ENCODE results near the gene EFHC1. TPM values are rescaled to one million over a fixed set of nuclear protein-coding genes. Genes with fewer than 3 reads are reported as not detected.
A peak's percentile ranks its signal among the peaks of the same experiment; 100 is the strongest.

The EFHC1 gene
- total RNA-seq, 4 donors from 2014 or later, result 14.0 to 63.0 (median 27.6) TPM

GRCh38 chr6:52516269-52516668 is 96.1 kb downstream of the EFHC1 start:
- H3K9me3 ChIP-seq, result no peaks in the 10 kb centered on the region
- no peak overlapping the region for H3K4me3 ChIP-seq
- no peak for DNase-seq (ENCODE audit: low spot score in 2 of 2)
- no peak for TF ChIP-seq POLR2A (IDR thresholded peaks at IDR 0.05)
- TF ChIP-seq EP300 (IDR thresholded peaks at IDR 0.05), result no peak
- TF ChIP-seq CTCF (IDR thresholded peaks at IDR 0.05), result no peak
- no peak for TF ChIP-seq POLR2AphosphoS5 (IDR thresholded peaks at IDR 0.05)
- H3K4me1 ChIP-seq, result peaks cover 67% of the 10 kb centered on the region
- no peaks in the 10 kb centered on the region for H3K27me3 ChIP-seq
- 86% methylated on average over 1 of the region's 1 CpG for WGBS
- H3K27ac ChIP-seq, result no peak overlapping the region
- H3K36me3 ChIP-seq, result no peaks in the 10 kb centered on the region

DNA sequence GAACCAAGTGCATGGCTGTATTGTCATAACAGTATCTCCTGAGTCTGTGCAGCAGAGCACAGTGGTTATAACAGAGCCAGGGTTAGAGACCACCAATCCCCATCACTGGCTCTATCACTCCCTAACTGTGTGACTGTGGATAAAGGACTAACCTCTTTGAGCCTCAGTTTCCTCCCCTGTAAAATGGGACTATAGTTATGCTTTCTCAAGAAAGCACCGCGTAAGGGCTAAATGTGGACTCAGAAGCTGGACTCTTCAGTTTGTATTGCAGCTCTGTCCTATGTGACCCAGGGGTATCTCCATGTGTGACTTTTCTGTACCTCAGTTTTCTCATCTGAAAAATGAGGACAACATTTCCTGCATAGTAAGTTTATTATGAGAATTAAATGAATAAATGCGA is 96.8 kb downstream of the EFHC1 start:
- H3K36me3 ChIP-seq, result no peaks in the 10 kb centered on the region
- H3K27ac ChIP-seq, result no peak overlapping the region
- no peaks in the 10 kb centered on the region for H3K9me3 ChIP-seq
- 94% methylated on average over 3 of the region's 3 CpGs for WGBS
- TF ChIP-seq EP300 (IDR thresholded peaks at IDR 0.05), result no peak
- no peak for TF ChIP-seq POLR2A (IDR thresholded peaks at IDR 0.05)
- TF ChIP-seq POLR2AphosphoS5 (IDR thresholded peaks at IDR 0.05), result no peak
- TF ChIP-seq CTCF (IDR thresholded peaks at IDR 0.05), result no peak
- no peak for DNase-seq (ENCODE audit: low spot score in 2 of 2)
- no peaks in the 10 kb centered on the region for H3K27me3 ChIP-seq
- H3K4me3 ChIP-seq, result no peak overlapping the region
- peaks cover 67% of the 10 kb centered on the region for H3K4me1 ChIP-seq

- H3K4me1 ChIP-seq, result peaks cover 70% of the 10 kb centered on the region
- H3K4me3 ChIP-seq, result no peak overlapping the region
- TF ChIP-seq POLR2AphosphoS5 (IDR thresholded peaks at IDR 0.05) (peak in 2 of 3 donors; percentile 29 to 67), POLR2A (IDR thresholded peaks at IDR 0.05) (no peak)
- no peaks in the 10 kb centered on the region for H3K36me3 ChIP-seq
- H3K27me3 ChIP-seq, result no peaks in the 10 kb centered on the region
- peak overlapping the region; percentile 87 for H3K27ac ChIP-seq
- 36% methylated on average over 13 of the region's 14 CpGs for WGBS
- H3K9me3 ChIP-seq, result no peaks in the 10 kb centered on the region
- peak in 1 of 2 donors; percentile 88 for DNase-seq (ENCODE audit: low spot score in 2 of 2)
These were observed 97.5 kb downstream of the EFHC1 start for GRCh38 chr6:52517502-52518278.

DNA sequence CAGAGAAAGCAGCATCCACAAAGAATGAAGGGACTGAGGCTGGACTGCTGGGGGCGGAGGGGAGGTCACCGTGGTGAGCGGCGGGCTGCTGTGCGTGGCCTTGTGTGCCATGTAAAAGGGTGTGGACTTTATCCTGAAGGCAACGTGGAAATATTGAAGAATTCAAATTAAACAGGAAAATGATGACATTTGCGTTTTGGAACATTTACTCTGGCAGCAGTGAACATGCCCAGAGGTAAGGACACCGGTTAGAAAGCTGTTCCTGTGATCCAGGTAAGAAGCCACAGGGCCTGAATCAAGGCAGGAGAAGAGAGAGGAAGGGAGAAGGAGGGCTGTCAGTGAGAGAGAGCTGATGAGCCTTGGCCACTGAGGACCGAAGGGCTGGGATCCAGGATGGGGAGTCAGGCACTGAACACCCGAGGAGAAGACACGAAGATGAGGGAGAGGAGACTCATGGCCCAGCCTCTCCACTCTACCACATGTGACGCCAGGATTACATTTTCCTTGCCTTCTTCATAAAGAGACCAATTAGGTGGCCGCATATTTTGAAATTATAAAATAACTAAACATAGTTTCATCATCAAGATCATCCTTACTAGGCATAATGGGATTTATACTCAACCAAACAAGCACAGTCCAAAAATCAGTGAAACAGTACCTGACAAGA is 98.3 kb downstream of the EFHC1 start:
- 59% methylated on average over 13 of the region's 13 CpGs for WGBS
- peak overlapping the region; percentile 87 for H3K27ac ChIP-seq
- DNase-seq (ENCODE audit: low spot score in 2 of 2), result no peak
- H3K27me3 ChIP-seq, result no peaks in the 10 kb centered on the region
- TF ChIP-seq POLR2A (IDR thresholded peaks at IDR 0.05) (no peak), EP300 (IDR thresholded peaks at IDR 0.05) (no peak), POLR2AphosphoS5 (IDR thresholded peaks at IDR 0.05) (no peak), CTCF (IDR thresholded peaks at IDR 0.05) (no peak)
- H3K4me3 ChIP-seq, result no peak overlapping the region
- H3K36me3 ChIP-seq, result no peaks in the 10 kb centered on the region
- H3K9me3 ChIP-seq, result no peaks in the 10 kb centered on the region
- peaks cover 70% of the 10 kb centered on the region for H3K4me1 ChIP-seq

GRCh38 chr6:52519618-52520017 is 99.5 kb downstream of the EFHC1 start:
- 86% methylated on average over 4 of the region's 4 CpGs for WGBS
- Histone ChIP-seq H3K9me3 (no peaks in the 10 kb centered on the region), H3K4me3 (no peak overlapping the region), H3K36me3 (no peaks in the 10 kb centered on the region), H3K27me3 (no peaks in the 10 kb centered on the region), H3K4me1 (peaks cover 69% of the 10 kb centered on the region), H3K27ac (no peak overlapping the region)
- TF ChIP-seq CTCF (IDR thresholded peaks at IDR 0.05) (no peak), POLR2AphosphoS5 (IDR thresholded peaks at IDR 0.05) (no peak), POLR2A (IDR thresholded peaks at IDR 0.05) (no peak), EP300 (IDR thresholded peaks at IDR 0.05) (no peak)
- DNase-seq (ENCODE audit: low spot score in 2 of 2), result no peak
